Nephron (organoid): ENCODE results near the gene PTPRN2.
"Not testable (repeated sequence)": the region's sequence is repeated elsewhere in the genome, so short reads cannot be mapped to it uniquely, and the experiment has no call there.

Source experiments
- H3K27ac Mint-ChIP-seq, 3 experiments: 2 replicates each; pipeline ENCODE4 v1.8.0; 2020; ENCODE audit warnings: mixed read lengths in 3 of 3, mild to moderate bottlenecking in 2 of 3, moderate library complexity in 1 of 3
- H3K27me3 Mint-ChIP-seq: 2 replicates; pipeline ENCODE4 v1.8.0; 2021; ENCODE audit warnings: low read depth, mild to moderate bottlenecking, moderate library complexity, mixed read lengths
- H3K36me3 Mint-ChIP-seq: 2 replicates; pipeline ENCODE4 v1.8.0; 2020; ENCODE audit warnings: low read depth, mixed read lengths
- H3K4me1 Mint-ChIP-seq: 2 replicates; pipeline ENCODE4 v1.8.0; 2020; ENCODE audit warnings: mixed read lengths
- H3K4me3 Mint-ChIP-seq, 3 experiments: 2 replicates each; pipeline ENCODE4 v1.8.0; 2020; ENCODE audit warnings: mild to moderate bottlenecking in 3 of 3, mixed read lengths in 3 of 3, moderate library complexity in 2 of 3
- H3K9me3 Mint-ChIP-seq: 2 replicates; pipeline ENCODE4 v1.8.0; 2020; ENCODE audit warnings: mixed read lengths
- CTCF ChIP-seq, 3 experiments: fragments of 200-600 bp; sonication (generic); IDR thresholded peaks; one replicate each; pipeline ENCODE4 v1.5.0; 2021; ENCODE audit warnings: antibody characterized with exemption in 3 of 3; ENCODE audit not compliant: unreplicated experiment in 3 of 3

Gene PTPRN2

GRCh38 chr7:157495177-157495553, 1092.5 kb downstream of the PTPRN2 start:
- H3K27me3 Mint-ChIP-seq = peaks cover 7% of the 10 kb centered on the region
- TF ChIP-seq CTCF (IDR thresholded peaks at IDR 0.05; ENCODE audit: unreplicated experiment in 3 of 3) = no peak
- H3K4me1 Mint-ChIP-seq = no peaks in the 10 kb centered on the region
- H3K36me3 Mint-ChIP-seq = no peaks in the 10 kb centered on the region
- peaks cover 10% of the 10 kb centered on the region for H3K9me3 Mint-ChIP-seq
- no peak overlapping the region for H3K4me3 Mint-ChIP-seq
- H3K27ac Mint-ChIP-seq = no peak overlapping the region

GRCh38 chr7:157494506-157495176, 1093.0 kb downstream of the PTPRN2 start:
- Mint-ChIP-seq H3K4me3 (no peak overlapping the region), H3K36me3 (no peaks in the 10 kb centered on the region), H3K27me3 (peaks cover 7% of the 10 kb centered on the region), H3K27ac (no peak overlapping the region), H3K9me3 (peaks cover 10% of the 10 kb centered on the region), H3K4me1 (no peaks in the 10 kb centered on the region)
- no peak for TF ChIP-seq CTCF (IDR thresholded peaks at IDR 0.05; ENCODE audit: unreplicated experiment in 3 of 3)

GRCh38 chr7:157493776-157494175, 1093.8 kb downstream of the PTPRN2 start:
- peaks cover 7% of the 10 kb centered on the region for H3K27me3 Mint-ChIP-seq
- H3K4me3 Mint-ChIP-seq = no peak overlapping the region
- H3K36me3 Mint-ChIP-seq = no peaks in the 10 kb centered on the region
- H3K9me3 Mint-ChIP-seq = peaks cover 10% of the 10 kb centered on the region
- TF ChIP-seq CTCF (IDR thresholded peaks at IDR 0.05; ENCODE audit: unreplicated experiment in 3 of 3) = no peak
- H3K27ac Mint-ChIP-seq = no peak overlapping the region
- H3K4me1 Mint-ChIP-seq = no peaks in the 10 kb centered on the region

GRCh38 chr7:157493017-157493416, 1094.6 kb downstream of the PTPRN2 start:
- TF ChIP-seq CTCF (IDR thresholded peaks at IDR 0.05; ENCODE audit: unreplicated experiment in 3 of 3) = no peak
- Mint-ChIP-seq H3K4me3 (no peak overlapping the region), H3K4me1 (no peaks in the 10 kb centered on the region), H3K27ac (no peak overlapping the region), H3K27me3 (peaks cover 7% of the 10 kb centered on the region), H3K36me3 (no peaks in the 10 kb centered on the region), H3K9me3 (peaks cover 10% of the 10 kb centered on the region)

- TF ChIP-seq CTCF (IDR thresholded peaks at IDR 0.05; ENCODE audit: unreplicated experiment in 3 of 3) = no peak
- no peaks in the 10 kb centered on the region for H3K4me1 Mint-ChIP-seq
- no peak overlapping the region for H3K4me3 Mint-ChIP-seq
- no peak overlapping the region for H3K27ac Mint-ChIP-seq
- peaks cover 7% of the 10 kb centered on the region for H3K27me3 Mint-ChIP-seq
- H3K36me3 Mint-ChIP-seq = no peaks in the 10 kb centered on the region
- peaks cover 10% of the 10 kb centered on the region for H3K9me3 Mint-ChIP-seq
Measured at GRCh38 chr7:157490465-157490912, 1097.1 kb downstream of the PTPRN2 start.

GRCh38 chr7:157489870-157490269, 1097.8 kb downstream of the PTPRN2 start:
- H3K4me1 Mint-ChIP-seq, H3K9me3 Mint-ChIP-seq, H3K27me3 Mint-ChIP-seq, H3K4me3 Mint-ChIP-seq, H3K27ac Mint-ChIP-seq, H3K36me3 Mint-ChIP-seq: not testable (repeated sequence)
